Activated CD4-positive, alpha-beta T cell treated with anti-CD3 and anti-CD28 coated beads, Interleukin-2, amount 10 ng/mL, durations not matched to agents 7 days and 5 days (primary cell): ENCODE results near the gene NFYB. TPM values are rescaled to one million over a fixed set of nuclear protein-coding genes. Genes with fewer than 3 reads are reported as not detected.

Experiments
- CTCF ChIA-PET: fragments of 350-600 bp; sonication (Branson Sonifier 250); formaldehyde crosslinking; loops from one replicate; lab custom pipeline; 2021; ENCODE audit warnings: antibody characterized with exemption; lab: Charles Lee
- POLR2A ChIA-PET: fragments of 350-600 bp; sonication (Branson Sonifier 250); formaldehyde crosslinking; loops from one replicate; lab custom pipeline; 2021; ENCODE audit warnings: antibody characterized with exemption; lab: Charles Lee
- DNase-seq: peaks from one replicate; pipeline ENCODE4 v3.0.0-alpha.2; 2020
- H3K27ac Mint-ChIP-seq: one replicate; pipeline ENCODE4 v1.8.0; 2021; ENCODE audit warnings: mild to moderate bottlenecking, moderate library complexity, mixed read lengths
- H3K27me3 Mint-ChIP-seq: one replicate; pipeline ENCODE4 v1.8.0; 2021; ENCODE audit warnings: mixed read lengths
- H3K36me3 Mint-ChIP-seq: one replicate; pipeline ENCODE4 v1.8.0; 2021; ENCODE audit warnings: low read depth, mixed read lengths
- H3K4me1 Mint-ChIP-seq: one replicate; pipeline ENCODE4 v1.8.0; 2021; ENCODE audit warnings: mixed read lengths
- H3K4me3 Mint-ChIP-seq: one replicate; pipeline ENCODE4 v1.8.0; 2021; ENCODE audit warnings: mild to moderate bottlenecking, moderate library complexity, mixed read lengths
- H3K9me3 Mint-ChIP-seq: one replicate; pipeline ENCODE4 v1.8.0; 2021; ENCODE audit warnings: mixed read lengths
- total RNA-seq, 2 experiments: library from RNA; stranded (reverse); gene quantifications; one replicate each; pipeline ENCODE4 v1.2.3, GENCODE V29; 2021

The NFYB gene
- total RNA-seq, 2 experiments from 2014 or later, result 26.8 to 30.2 TPM

GRCh38 chr12:104095289-104095688 lies 42.7 kb downstream of the NFYB start:
- no peak for DNase-seq
- Mint-ChIP-seq H3K36me3 (peaks cover 43% of the 10 kb centered on the region), H3K27me3 (no peaks in the 10 kb centered on the region), H3K4me1 (peaks cover 1% of the 10 kb centered on the region), H3K9me3 (no peaks in the 10 kb centered on the region), H3K27ac (no peak overlapping the region), H3K4me3 (no peak overlapping the region)
- ChIA-PET CTCF (no interaction called here), POLR2A (no interaction called here)

GRCh38 chr12:104094284-104094683 lies 43.7 kb downstream of the NFYB start:
- peaks cover 1% of the 10 kb centered on the region for H3K4me1 Mint-ChIP-seq
- peaks cover 45% of the 10 kb centered on the region for H3K36me3 Mint-ChIP-seq
- ChIA-PET CTCF (no interaction called here), POLR2A (no interaction called here)
- H3K4me3 Mint-ChIP-seq, result no peak overlapping the region
- DNase-seq, result no peak
- no peak overlapping the region for H3K27ac Mint-ChIP-seq
- H3K27me3 Mint-ChIP-seq, result no peaks in the 10 kb centered on the region
- no peaks in the 10 kb centered on the region for H3K9me3 Mint-ChIP-seq

GRCh38 chr12:104091136-104091535 lies 46.9 kb downstream of the NFYB start:
- Mint-ChIP-seq H3K36me3 (peaks cover 38% of the 10 kb centered on the region), H3K4me1 (peaks cover 1% of the 10 kb centered on the region), H3K4me3 (no peak overlapping the region), H3K27me3 (no peaks in the 10 kb centered on the region), H3K9me3 (no peaks in the 10 kb centered on the region), H3K27ac (no peak overlapping the region)
- POLR2A ChIA-PET, result no interaction called here
- CTCF ChIA-PET, result interaction anchor here (0.6 to 1.2 kb wide), 2 partner anchors 9 to 18 kb away, joined by 3 read pairs; no protein-coding TSS in a partner anchor
- no peak for DNase-seq

GRCh38 chr12:104090685-104091084 lies 47.3 kb downstream of the NFYB start:
- H3K4me1 Mint-ChIP-seq, result peaks cover 1% of the 10 kb centered on the region

GRCh38 chr12:104083769-104084475 lies 54.1 kb downstream of the NFYB start:
- Mint-ChIP-seq H3K36me3 (peaks cover 43% of the 10 kb centered on the region), H3K4me1 (peaks cover 14% of the 10 kb centered on the region), H3K4me3 (no peak overlapping the region), H3K9me3 (no peaks in the 10 kb centered on the region), H3K27ac (no peak overlapping the region), H3K27me3 (no peaks in the 10 kb centered on the region)
- DNase-seq, result no peak
- POLR2A ChIA-PET, result no interaction called here
- CTCF ChIA-PET, result interaction anchor here (0.6 kb wide), 1 partner anchor 76 kb away, joined by 4 read pairs; no protein-coding TSS in a partner anchor

More at GRCh38 chr12:104090685-104091084, 47.3 kb downstream of the NFYB start:
- peaks cover 38% of the 10 kb centered on the region for H3K36me3 Mint-ChIP-seq
- no peaks in the 10 kb centered on the region for H3K9me3 Mint-ChIP-seq
- DNase-seq, result no peak
- ChIA-PET POLR2A (no interaction called here), CTCF (interaction anchor here (0.6 kb wide), 2 partner anchors 9 to 17 kb away, joined by 3 read pairs; no protein-coding TSS in a partner anchor)
- no peak overlapping the region for H3K4me3 Mint-ChIP-seq
- no peaks in the 10 kb centered on the region for H3K27me3 Mint-ChIP-seq
- H3K27ac Mint-ChIP-seq, result no peak overlapping the region

GRCh38 chr12:104080764-104081163 lies 57.2 kb downstream of the NFYB start:
- POLR2A ChIA-PET, result no interaction called here
- Mint-ChIP-seq H3K4me3 (no peak overlapping the region), H3K36me3 (peaks cover 43% of the 10 kb centered on the region), H3K4me1 (peaks cover 14% of the 10 kb centered on the region), H3K9me3 (no peaks in the 10 kb centered on the region), H3K27ac (no peak overlapping the region), H3K27me3 (no peaks in the 10 kb centered on the region)
- DNase-seq, result no peak
- CTCF ChIA-PET, result no interaction called here

- ChIA-PET CTCF (no interaction called here), POLR2A (no interaction called here)
- no peaks in the 10 kb centered on the region for H3K9me3 Mint-ChIP-seq
- no peak for DNase-seq
- H3K27ac Mint-ChIP-seq, result no peak overlapping the region
- no peak overlapping the region for H3K4me3 Mint-ChIP-seq
- peaks cover 7% of the 10 kb centered on the region for H3K4me1 Mint-ChIP-seq
- no peaks in the 10 kb centered on the region for H3K27me3 Mint-ChIP-seq
- H3K36me3 Mint-ChIP-seq, result peaks cover 35% of the 10 kb centered on the region
These were observed 59.0 kb downstream of the NFYB start for GRCh38 chr12:104079024-104079423.

- Mint-ChIP-seq H3K9me3 (no peaks in the 10 kb centered on the region), H3K4me3 (no peak overlapping the region), H3K27ac (no peak overlapping the region), H3K36me3 (peaks cover 31% of the 10 kb centered on the region), H3K27me3 (no peaks in the 10 kb centered on the region), H3K4me1 (peaks cover 7% of the 10 kb centered on the region)
- CTCF ChIA-PET, result interaction anchor here (0.7 kb wide), 1 partner anchor 17 kb away, joined by 3 read pairs; no protein-coding TSS in a partner anchor
- DNase-seq, result no peak
- POLR2A ChIA-PET, result no interaction called here
These were observed 64.3 kb downstream of the NFYB start for GRCh38 chr12:104073699-104074098.

GRCh38 chr12:104072099-104072498 lies 65.9 kb downstream of the NFYB start:
- Mint-ChIP-seq H3K4me1 (peaks cover 11% of the 10 kb centered on the region), H3K9me3 (no peaks in the 10 kb centered on the region), H3K36me3 (peaks cover 34% of the 10 kb centered on the region), H3K27me3 (no peaks in the 10 kb centered on the region), H3K4me3 (no peak overlapping the region), H3K27ac (no peak overlapping the region)
- POLR2A ChIA-PET, result no interaction called here
- CTCF ChIA-PET, result no interaction called here
- no peak for DNase-seq

Other genes starting within 250 kb of the NFYB start
- gene HSP90B1, start 207.8 kb downstream of the NFYB start, total RNA-seq, result 100 to 1,000 TPM; 316 to 333 TPM
- gene TDG, start 172.3 kb downstream of the NFYB start, total RNA-seq, result 10 to 100 TPM; 33.2 to 35.0 TPM
- gene GLT8D2, start 88.0 kb downstream of the NFYB start, total RNA-seq, result not detected
- 10 to 100 TPM; 13.1 to 15.4 TPM for gene HCFC2, start 73.7 kb downstream of the NFYB start, total RNA-seq
- gene TXNRD1, start 77.6 kb upstream of the NFYB start, total RNA-seq, result 10 to 100 TPM; 80.9 to 82.7 TPM
- gene EID3, start 165.5 kb upstream of the NFYB start, total RNA-seq, result 1 to 10 TPM; 5.8 to 6.9 TPM